Esophagus muscularis mucosa (tissue), 4 donors: ENCODE data around the gene IL11.

Experiments used
- CTCF ChIP-seq, 3 experiments: fragments of 200-600 bp in 2 of 3; fragments of 450-650 bp in 1 of 3; sonication (generic) in 2 of 3; IDR thresholded peaks; one replicate each; pipeline ENCODE4 v1.5.1; 2017 to 2019; ENCODE audit warnings: antibody characterized with exemption in 3 of 3, mild to moderate bottlenecking in 2 of 3, moderate library complexity in 1 of 3
- EP300 ChIP-seq: sonication (generic); formaldehyde crosslinking; IDR thresholded peaks from one replicate; pipeline ENCODE4 v1.6.1; 2017; ENCODE audit warnings: antibody characterized with exemption
- POLR2A ChIP-seq: fragments of 450-650 bp; IDR thresholded peaks from one replicate; pipeline ENCODE4 v1.6.1; 2017; ENCODE audit warnings: antibody characterized with exemption, moderate library complexity, mild to moderate bottlenecking, low read depth

GRCh38 chr19:55345101-55345817 lies 25.0 kb downstream of the IL11 start:
- TF ChIP-seq POLR2A (no peak), CTCF (IDR thresholded peaks at IDR 0.05) (no peak), EP300 (no peak)
